ENCODE data around the gene PTPRM.

Gene PTPRM

GRCh38 chr18:7668392-7668791 is 101.3 kb downstream of the PTPRM start:
- DNase-seq (ENCODE audit: low read depth in 2 of 2): no peak

GRCh38 chr18:7669361-7669760 is 102.2 kb downstream of the PTPRM start:
- DNase-seq (ENCODE audit: low read depth in 2 of 2): no peak

- no peak for DNase-seq (ENCODE audit: low read depth in 2 of 2)
These were observed 104.0 kb downstream of the PTPRM start for GRCh38 chr18:7671105-7671504.

GRCh38 chr18:7676253-7676873 is 109.2 kb downstream of the PTPRM start:
- no peak for DNase-seq (ENCODE audit: low read depth in 2 of 2)

GRCh38 chr18:7677001-7677400 is 109.9 kb downstream of the PTPRM start:
- no peak for DNase-seq (ENCODE audit: low read depth in 2 of 2)

- DNase-seq (ENCODE audit: low read depth in 2 of 2): no peak
These were observed 110.3 kb downstream of the PTPRM start for GRCh38 chr18:7677424-7677823.

GRCh38 chr18:7678389-7678788 is 111.3 kb downstream of the PTPRM start:
- DNase-seq (ENCODE audit: low read depth in 2 of 2): no peak

- DNase-seq (ENCODE audit: low read depth in 2 of 2): no peak
These were observed 111.7 kb downstream of the PTPRM start for GRCh38 chr18:7678801-7679200.

GRCh38 chr18:7681298-7681697 is 114.2 kb downstream of the PTPRM start:
- DNase-seq (ENCODE audit: low read depth in 2 of 2): no peak

- DNase-seq (ENCODE audit: low read depth in 2 of 2): no peak
These were observed 115.2 kb downstream of the PTPRM start for GRCh38 chr18:7682321-7682720.

GRCh38 chr18:7683753-7684152 is 116.6 kb downstream of the PTPRM start:
- no peak for DNase-seq (ENCODE audit: low read depth in 2 of 2)

- no peak for DNase-seq (ENCODE audit: low read depth in 2 of 2)
These were observed 117.2 kb downstream of the PTPRM start for GRCh38 chr18:7684357-7684756.

GRCh38 chr18:7684966-7685365 is 117.8 kb downstream of the PTPRM start:
- no peak for DNase-seq (ENCODE audit: low read depth in 2 of 2)

- no peak for DNase-seq (ENCODE audit: low read depth in 2 of 2)
These were observed 119.2 kb downstream of the PTPRM start for GRCh38 chr18:7686278-7686677.

- DNase-seq (ENCODE audit: low read depth in 2 of 2): no peak
These were observed 121.5 kb downstream of the PTPRM start for GRCh38 chr18:7688580-7688979.

GRCh38 chr18:7691206-7691605 is 124.1 kb downstream of the PTPRM start:
- DNase-seq (ENCODE audit: low read depth in 2 of 2): no peak

GRCh38 chr18:7696780-7697179 is 129.7 kb downstream of the PTPRM start:
- no peak for DNase-seq (ENCODE audit: low read depth in 2 of 2)

- DNase-seq (ENCODE audit: low read depth in 2 of 2): no peak
These were observed 130.2 kb downstream of the PTPRM start for GRCh38 chr18:7697306-7697705.

GRCh38 chr18:7711495-7711894 is 144.4 kb downstream of the PTPRM start:
- no peak for DNase-seq (ENCODE audit: low read depth in 2 of 2)

- DNase-seq (ENCODE audit: low read depth in 2 of 2): no peak
These were observed 153.3 kb downstream of the PTPRM start for GRCh38 chr18:7720395-7720794.

- no peak for DNase-seq (ENCODE audit: low read depth in 2 of 2)
These were observed 154.4 kb downstream of the PTPRM start for GRCh38 chr18:7721532-7721931.

GRCh38 chr18:7722955-7723354 is 155.8 kb downstream of the PTPRM start:
- DNase-seq (ENCODE audit: low read depth in 2 of 2): no peak

GRCh38 chr18:7723558-7723957 is 156.4 kb downstream of the PTPRM start:
- no peak for DNase-seq (ENCODE audit: low read depth in 2 of 2)

GRCh38 chr18:7725473-7725872 is 158.4 kb downstream of the PTPRM start:
- no peak for DNase-seq (ENCODE audit: low read depth in 2 of 2)
